Caco-2 (cell line): ENCODE data around the gene ZDHHC17. TPM values are rescaled to one million over a fixed set of nuclear protein-coding genes. Genes with fewer than 3 reads are reported as not detected.
"Not testable (repeated sequence)": the region's sequence is repeated elsewhere in the genome, so short reads cannot be mapped to it uniquely, and the experiment has no call there.

Experiments used
- BruUV-seq: library from RNA; stranded (reverse); fragments of 400-500 nt; replicated peaks from 2 replicates; lab custom pipeline; 2021; lab: Mats Ljungman, UMichigan
- CTCF ChIA-PET: fragments of 300-600 bp; sonication (Branson Sonifier 250); formaldehyde crosslinking; loops from one replicate; lab custom pipeline; 2022; ENCODE audit warnings: antibody characterized with exemption; lab: Charles Lee
- POLR2A ChIA-PET: fragments of 300-600 bp; sonication (Branson Sonifier 250); formaldehyde crosslinking; loops from one replicate; lab custom pipeline; 2022; ENCODE audit warnings: antibody characterized with exemption; lab: Charles Lee
- DNase-seq, 2 experiments: peaks; one replicate each; pipeline versions ENCODE4 v3.0.0 to v3.0.0-alpha.2; 2020 to 2022
- H3K27me3 ChIP-seq: replicated peaks from 2 replicates; pipeline ENCODE4 v1.6.0; 2011; ENCODE audit warnings: low read length; ENCODE audit not compliant: control insufficient read depth, insufficient read depth
- H3K36me3 ChIP-seq: 2 replicates; pipeline ENCODE4 v1.5.1; 2011; ENCODE audit warnings: low read length; ENCODE audit not compliant: control insufficient read depth, insufficient read depth
- H3K4me1 ChIP-seq: fragments of 250-450 bp; sonication (Bioruptor Pico); 2 replicates; pipeline ENCODE4 v1.5.1; 2020; ENCODE audit warnings: mild to moderate bottlenecking
- H3K4me3 ChIP-seq: 2 replicates; pipeline ENCODE4 v1.5.1; 2011; ENCODE audit warnings: low read depth, mild to moderate bottlenecking, control low read depth, low read length
- H3K9me3 ChIP-seq: fragments of 250-450 bp; sonication (Bioruptor Pico); 2 replicates; pipeline ENCODE4 v1.5.1; 2020; ENCODE audit warnings: mild to moderate bottlenecking, moderate library complexity
- H3K27ac Mint-ChIP-seq: one replicate; pipeline ENCODE4 v1.8.0; 2022; ENCODE audit warnings: mixed read lengths; ENCODE audit not compliant: unreplicated experiment
- H3K27me3 Mint-ChIP-seq: one replicate; pipeline ENCODE4 v1.8.0; 2022; ENCODE audit warnings: mixed read lengths; ENCODE audit not compliant: insufficient read depth, unreplicated experiment
- H3K36me3 Mint-ChIP-seq: one replicate; pipeline ENCODE4 v1.8.0; 2022; ENCODE audit warnings: mild to moderate bottlenecking, mixed read lengths; ENCODE audit not compliant: insufficient read depth, unreplicated experiment
- H3K4me1 Mint-ChIP-seq: one replicate; pipeline ENCODE4 v1.8.0; 2022; ENCODE audit warnings: low read depth, mixed read lengths; ENCODE audit not compliant: unreplicated experiment
- H3K4me3 Mint-ChIP-seq: one replicate; pipeline ENCODE4 v1.8.0; 2022; ENCODE audit warnings: mild to moderate bottlenecking, moderate library complexity, mixed read lengths; ENCODE audit not compliant: unreplicated experiment
- H3K9me3 Mint-ChIP-seq: one replicate; pipeline ENCODE4 v1.8.0; 2022; ENCODE audit warnings: mixed read lengths; ENCODE audit not compliant: unreplicated experiment
- CTCF ChIP-seq, 2 experiments: fragments of 200-600 bp in 1 of 2; IDR thresholded peaks; 1 replicate in 1 of 2; 2 replicates in 1 of 2; pipeline versions ENCODE4 v1.5.1 to v1.8.0; 2011 to 2022; ENCODE audit warnings: antibody characterized with exemption in 1 of 2, control low read depth in 1 of 2, inconsistent platforms in 1 of 2, low read depth in 1 of 2, low read length in 1 of 2, mild to moderate bottlenecking in 1 of 2, moderate library complexity in 1 of 2; ENCODE audit not compliant: insufficient read depth in 1 of 2, severe bottlenecking in 1 of 2, unreplicated experiment in 1 of 2
- intact Hi-C: fragments of 100-400 bp; cut with micrococcal nuclease; formaldehyde crosslinking; loops from one replicate; pipeline ENCODE4 v1.10.0; 2022; ENCODE audit not compliant: unreplicated experiment
- total RNA-seq: library from RNA; stranded (reverse); gene quantifications from 2 replicates; pipeline ENCODE4 v1.2.3, GENCODE V29; 2022

ZDHHC17 gene
- total RNA-seq, 1 experiment from 2014 or later = 32.2 TPM

- H3K36me3 Mint-ChIP-seq = peaks cover under 1% of the 10 kb centered on the region
- no peaks in the 10 kb centered on the region for H3K27me3 ChIP-seq
- no peak overlapping the region for H3K4me3 ChIP-seq
- POLR2A ChIA-PET = interaction anchor here (0.5 kb wide), 1 partner anchor 15 kb away, joined by 3 read pairs; no protein-coding TSS in a partner anchor
- no peak overlapping the region for H3K27ac Mint-ChIP-seq
- no peaks in the 10 kb centered on the region for H3K9me3 Mint-ChIP-seq
- no peak overlapping the region for H3K4me3 Mint-ChIP-seq
- no peak for TF ChIP-seq CTCF (IDR thresholded peaks at IDR 0.05; ENCODE audit: insufficient read depth in 1 of 2, low read depth in 1 of 2, low read length in 1 of 2, severe bottlenecking in 1 of 2, unreplicated experiment in 1 of 2)
- intact Hi-C loops = no loop called here
- no peak for DNase-seq
- no TSS peak for BruUV-seq
- no peaks in the 10 kb centered on the region for H3K27me3 Mint-ChIP-seq
- no peaks in the 10 kb centered on the region for H3K4me1 ChIP-seq
- peaks cover 15% of the 10 kb centered on the region for H3K4me1 Mint-ChIP-seq
- H3K36me3 ChIP-seq = no peaks in the 10 kb centered on the region
- CTCF ChIA-PET = interaction anchor here (0.7 kb wide), 1 partner anchor 157 kb away, joined by 3 read pairs; no protein-coding TSS in a partner anchor
- H3K9me3 ChIP-seq = no peaks in the 10 kb centered on the region
These were observed 14.4 kb downstream of the ZDHHC17 start for GRCh38 chr12:76778364-76778763.

GRCh38 chr12:76779310-76779709 lies 15.4 kb downstream of the ZDHHC17 start:
- CTCF ChIA-PET, H3K27ac Mint-ChIP-seq, H3K36me3 Mint-ChIP-seq, POLR2A ChIA-PET, H3K27me3 ChIP-seq, H3K4me1 ChIP-seq, H3K4me3 ChIP-seq, H3K9me3 ChIP-seq, H3K27me3 Mint-ChIP-seq, H3K9me3 Mint-ChIP-seq, H3K36me3 ChIP-seq, H3K4me3 Mint-ChIP-seq, DNase-seq, BruUV-seq, intact Hi-C loops: not testable (repeated sequence)
- peaks cover 15% of the 10 kb centered on the region for H3K4me1 Mint-ChIP-seq

GRCh38 chr12:76781321-76781720 lies 17.4 kb downstream of the ZDHHC17 start:
- no peaks in the 10 kb centered on the region for H3K27me3 Mint-ChIP-seq
- Histone ChIP-seq H3K4me1 (no peaks in the 10 kb centered on the region), H3K4me3 (no peak overlapping the region), H3K27me3 (no peaks in the 10 kb centered on the region), H3K36me3 (no peaks in the 10 kb centered on the region), H3K9me3 (no peaks in the 10 kb centered on the region)
- TF ChIP-seq CTCF (IDR thresholded peaks at IDR 0.05; ENCODE audit: insufficient read depth in 1 of 2, low read depth in 1 of 2, low read length in 1 of 2, severe bottlenecking in 1 of 2, unreplicated experiment in 1 of 2) = no peak
- CTCF ChIA-PET = no interaction called here
- H3K27ac Mint-ChIP-seq = no peak overlapping the region
- no TSS peak for BruUV-seq
- no peak overlapping the region for H3K4me3 Mint-ChIP-seq
- no peak for DNase-seq
- peaks cover 15% of the 10 kb centered on the region for H3K4me1 Mint-ChIP-seq
- no peaks in the 10 kb centered on the region for H3K36me3 Mint-ChIP-seq
- POLR2A ChIA-PET = no interaction called here
- H3K9me3 Mint-ChIP-seq = no peaks in the 10 kb centered on the region
- intact Hi-C loops = no loop called here

GRCh38 chr12:76782526-76782925 lies 18.6 kb downstream of the ZDHHC17 start:
- Histone ChIP-seq H3K27me3 (no peaks in the 10 kb centered on the region), H3K36me3 (no peaks in the 10 kb centered on the region), H3K4me1 (no peaks in the 10 kb centered on the region), H3K9me3 (no peaks in the 10 kb centered on the region), H3K4me3 (no peak overlapping the region)
- ChIA-PET CTCF (no interaction called here), POLR2A (no interaction called here)
- intact Hi-C loops = no loop called here
- TF ChIP-seq CTCF (IDR thresholded peaks at IDR 0.05; ENCODE audit: insufficient read depth in 1 of 2, low read depth in 1 of 2, low read length in 1 of 2, severe bottlenecking in 1 of 2, unreplicated experiment in 1 of 2) = no peak
- Mint-ChIP-seq H3K9me3 (no peaks in the 10 kb centered on the region), H3K27me3 (no peaks in the 10 kb centered on the region), H3K4me3 (no peak overlapping the region), H3K4me1 (peaks cover 12% of the 10 kb centered on the region), H3K36me3 (no peaks in the 10 kb centered on the region), H3K27ac (peak overlapping the region; percentile 13)
- no TSS peak for BruUV-seq
- DNase-seq = no peak
